Astrocyte (in vitro differentiated cells and primary cell): ENCODE measurements around the gene SIRT5.

ENCODE experiments used
- EZH2 ChIP-seq: IDR thresholded peaks from 2 replicates; pipeline ENCODE4 v1.6.1; 2012; ENCODE audit warnings: mild to moderate bottlenecking, low read length, inconsistent platforms; ENCODE audit not compliant: insufficient read depth
- TF ChIP-seq, protein P1 (sequence below): IDR thresholded peaks from 2 replicates; pipeline ENCODE4 v1.5.1; 2011; ENCODE audit warnings: low read depth, mild to moderate bottlenecking, inconsistent platforms, low read length, moderate library complexity; ENCODE audit not compliant: insufficient read depth

DNA sequence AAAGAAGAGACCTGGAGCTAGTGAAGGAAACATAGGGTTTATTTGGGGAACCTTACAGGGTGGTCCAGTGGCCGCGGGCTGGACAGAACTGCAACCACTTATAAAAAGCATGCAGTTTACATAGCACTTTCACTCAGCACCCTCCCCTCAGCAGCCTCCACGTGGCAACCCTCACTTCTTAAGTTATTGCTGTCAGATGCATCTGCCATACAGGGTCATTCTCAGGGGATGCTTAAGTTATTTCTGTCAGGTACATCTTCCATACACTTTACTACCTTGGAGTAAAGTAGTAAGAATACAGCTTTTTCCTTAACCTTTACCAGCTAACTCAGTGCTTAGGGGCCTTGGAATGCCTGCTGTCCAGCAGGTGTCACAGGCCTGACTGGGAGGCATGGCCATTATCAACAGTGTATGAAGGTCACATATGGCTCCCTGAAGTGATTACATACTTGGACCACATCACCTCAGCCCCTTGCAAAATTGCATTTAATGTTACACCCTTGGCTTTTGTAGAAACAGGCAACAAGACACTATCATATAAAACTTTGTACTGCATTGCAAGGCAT is 38.7 kb downstream of the SIRT5 start:
- no peak for TF ChIP-seq EZH2
- TF ChIP-seq, protein P1, sequence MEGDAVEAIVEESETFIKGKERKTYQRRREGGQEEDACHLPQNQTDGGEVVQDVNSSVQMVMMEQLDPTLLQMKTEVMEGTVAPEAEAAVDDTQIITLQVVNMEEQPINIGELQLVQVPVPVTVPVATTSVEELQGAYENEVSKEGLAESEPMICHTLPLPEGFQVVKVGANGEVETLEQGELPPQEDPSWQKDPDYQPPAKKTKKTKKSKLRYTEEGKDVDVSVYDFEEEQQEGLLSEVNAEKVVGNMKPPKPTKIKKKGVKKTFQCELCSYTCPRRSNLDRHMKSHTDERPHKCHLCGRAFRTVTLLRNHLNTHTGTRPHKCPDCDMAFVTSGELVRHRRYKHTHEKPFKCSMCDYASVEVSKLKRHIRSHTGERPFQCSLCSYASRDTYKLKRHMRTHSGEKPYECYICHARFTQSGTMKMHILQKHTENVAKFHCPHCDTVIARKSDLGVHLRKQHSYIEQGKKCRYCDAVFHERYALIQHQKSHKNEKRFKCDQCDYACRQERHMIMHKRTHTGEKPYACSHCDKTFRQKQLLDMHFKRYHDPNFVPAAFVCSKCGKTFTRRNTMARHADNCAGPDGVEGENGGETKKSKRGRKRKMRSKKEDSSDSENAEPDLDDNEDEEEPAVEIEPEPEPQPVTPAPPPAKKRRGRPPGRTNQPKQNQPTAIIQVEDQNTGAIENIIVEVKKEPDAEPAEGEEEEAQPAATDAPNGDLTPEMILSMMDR, result no peak
